A673 (cell line): ENCODE results near the gene CORO7. TPM values are rescaled to one million over a fixed set of nuclear protein-coding genes. Genes with fewer than 3 reads are reported as not detected.

Experiments used
- BruUV-seq: library from RNA; stranded (reverse); fragments of 400-500 nt; replicated peaks from 2 replicates; lab custom pipeline; 2021; lab: Mats Ljungman, UMichigan
- CTCF ChIA-PET: fragments of 300-600 bp; sonication (Branson Sonifier 250); formaldehyde crosslinking; loops from one replicate; lab custom pipeline; 2022; ENCODE audit warnings: antibody characterized with exemption; lab: Charles Lee
- POLR2A ChIA-PET: fragments of 300-600 bp; sonication (Branson Sonifier 250); formaldehyde crosslinking; loops from one replicate; lab custom pipeline; 2022; ENCODE audit warnings: antibody characterized with exemption; ENCODE audit not compliant: low non-redundant PET; lab: Charles Lee
- DNase-seq: peaks from one replicate; pipeline ENCODE4 v3.0.0-alpha.2; 2015; ENCODE audit warnings: low spot score
- H3K27ac ChIP-seq: fragments of 200-600 bp; sonication (generic); 2 replicates; pipeline ENCODE4 v1.5.1; 2016; ENCODE audit warnings: mixed run types, low read depth, mild to moderate bottlenecking, mixed read lengths, antibody characterized with exemption, low read length; ENCODE audit not compliant: poor library complexity, severe bottlenecking
- H3K27me3 ChIP-seq: fragments of 200-600 bp; sonication (generic); replicated peaks from 2 replicates; pipeline ENCODE4 v1.6.1; 2017; ENCODE audit warnings: mixed run types, low read depth, mild to moderate bottlenecking, mixed read lengths, antibody characterized with exemption, low read length; ENCODE audit not compliant: insufficient read depth, poor library complexity
- H3K36me3 ChIP-seq: fragments of 200-600 bp; sonication (generic); 2 replicates; pipeline ENCODE4 v1.6.1; 2016; ENCODE audit warnings: mixed run types, mild to moderate bottlenecking, mixed read lengths, antibody characterized with exemption, low read length; ENCODE audit not compliant: insufficient read depth, poor library complexity, severe bottlenecking
- H3K4me1 ChIP-seq: fragments of 200-600 bp; sonication (generic); 2 replicates; pipeline ENCODE4 v1.6.1; 2017; ENCODE audit warnings: mixed run types, mild to moderate bottlenecking, mixed read lengths, antibody characterized with exemption, low read length; ENCODE audit not compliant: insufficient read depth, poor library complexity, severe bottlenecking
- H3K4me3 ChIP-seq: fragments of 200-600 bp; sonication (generic); 2 replicates; pipeline ENCODE4 v1.5.1; 2016; ENCODE audit warnings: low read depth, mixed run types, mild to moderate bottlenecking, mixed read lengths, low read length; ENCODE audit not compliant: poor library complexity, severe bottlenecking
- H3K9me3 ChIP-seq: fragments of 200-600 bp; sonication (generic); 2 replicates; pipeline ENCODE4 v1.6.1; 2016; ENCODE audit warnings: mixed run types, low read depth, mild to moderate bottlenecking, mixed read lengths, antibody characterized with exemption, low read length; ENCODE audit not compliant: poor library complexity, severe bottlenecking
- EZH2 ChIP-seq: fragments of 200-600 bp; sonication (generic); IDR thresholded peaks from 2 replicates; pipeline ENCODE4 v1.6.1; 2017; ENCODE audit warnings: borderline replicate concordance, low read depth, mild to moderate bottlenecking, mixed read lengths, antibody characterized with exemption, low read length; ENCODE audit not compliant: poor library complexity, severe bottlenecking
- intact Hi-C: fragments of 100-400 bp; cut with micrococcal nuclease; formaldehyde crosslinking; loops from one replicate; pipeline ENCODE4 v1.10.0; 2022; ENCODE audit not compliant: unreplicated experiment
- total RNA-seq: library from RNA; stranded (reverse); gene quantifications from 2 replicates; pipeline ENCODE4 v1.2.3, GENCODE V29; 2021
- TF ChIP-seq, protein P1 (sequence below): fragments of 300-800, 200-600 bp; sonication (generic); conservative IDR thresholded peaks from 2 replicates; pipeline ENCODE4 v1.5.1; 2017; ENCODE audit warnings: low read depth, mild to moderate bottlenecking, antibody characterized with exemption, low read length, moderate library complexity, mixed read lengths

Gene CORO7
- total RNA-seq, 1 experiment from 2014 or later, result 24.4 TPM

DNA sequence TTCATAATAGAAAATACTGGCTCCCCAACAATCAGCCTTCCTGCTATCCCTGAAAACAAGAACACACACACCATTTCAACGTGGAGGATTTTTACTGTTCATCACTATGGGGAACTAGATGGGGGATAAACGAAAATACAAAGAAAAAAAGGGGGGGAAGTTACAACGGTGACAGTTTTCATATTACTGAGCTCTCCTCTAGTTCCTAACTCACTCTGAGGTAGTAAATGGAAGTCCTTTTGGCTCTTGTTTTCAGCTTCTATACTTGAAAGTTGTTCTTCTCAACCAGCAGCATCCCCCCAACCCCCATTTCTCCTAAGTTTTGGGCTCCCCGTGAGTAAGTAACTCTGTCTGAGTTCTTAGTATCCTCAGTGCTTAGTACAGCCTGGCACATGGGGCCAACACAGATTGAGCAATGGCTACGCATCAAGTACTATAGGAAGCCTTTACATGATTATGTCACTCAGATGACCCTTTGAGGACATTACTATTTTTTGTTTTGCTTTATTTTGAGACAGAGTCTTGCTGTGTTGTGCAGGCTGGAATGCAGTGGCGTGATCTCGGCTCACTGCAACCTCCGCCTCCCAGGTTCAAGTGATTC, 4.2 kb upstream of the CORO7 start:
- Histone ChIP-seq H3K36me3 (no peaks in the 10 kb centered on the region), H3K9me3 (no peaks in the 10 kb centered on the region), H3K4me3 (no peak overlapping the region), H3K27ac (no peak overlapping the region), H3K27me3 (no peaks in the 10 kb centered on the region), H3K4me1 (peaks cover 10% of the 10 kb centered on the region)
- BruUV-seq, result no TSS peak
- DNase-seq, result no peak
- POLR2A ChIA-PET, result no interaction called here
- no peak for TF ChIP-seq EZH2
- TF ChIP-seq, protein P1, sequence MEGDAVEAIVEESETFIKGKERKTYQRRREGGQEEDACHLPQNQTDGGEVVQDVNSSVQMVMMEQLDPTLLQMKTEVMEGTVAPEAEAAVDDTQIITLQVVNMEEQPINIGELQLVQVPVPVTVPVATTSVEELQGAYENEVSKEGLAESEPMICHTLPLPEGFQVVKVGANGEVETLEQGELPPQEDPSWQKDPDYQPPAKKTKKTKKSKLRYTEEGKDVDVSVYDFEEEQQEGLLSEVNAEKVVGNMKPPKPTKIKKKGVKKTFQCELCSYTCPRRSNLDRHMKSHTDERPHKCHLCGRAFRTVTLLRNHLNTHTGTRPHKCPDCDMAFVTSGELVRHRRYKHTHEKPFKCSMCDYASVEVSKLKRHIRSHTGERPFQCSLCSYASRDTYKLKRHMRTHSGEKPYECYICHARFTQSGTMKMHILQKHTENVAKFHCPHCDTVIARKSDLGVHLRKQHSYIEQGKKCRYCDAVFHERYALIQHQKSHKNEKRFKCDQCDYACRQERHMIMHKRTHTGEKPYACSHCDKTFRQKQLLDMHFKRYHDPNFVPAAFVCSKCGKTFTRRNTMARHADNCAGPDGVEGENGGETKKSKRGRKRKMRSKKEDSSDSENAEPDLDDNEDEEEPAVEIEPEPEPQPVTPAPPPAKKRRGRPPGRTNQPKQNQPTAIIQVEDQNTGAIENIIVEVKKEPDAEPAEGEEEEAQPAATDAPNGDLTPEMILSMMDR, result no peak
- intact Hi-C loops, result no loop called here
- CTCF ChIA-PET, result interaction anchor here (0.8 kb wide), 1 partner anchor 18 kb away, joined by 3 read pairs; no protein-coding TSS in a partner anchor

DNA sequence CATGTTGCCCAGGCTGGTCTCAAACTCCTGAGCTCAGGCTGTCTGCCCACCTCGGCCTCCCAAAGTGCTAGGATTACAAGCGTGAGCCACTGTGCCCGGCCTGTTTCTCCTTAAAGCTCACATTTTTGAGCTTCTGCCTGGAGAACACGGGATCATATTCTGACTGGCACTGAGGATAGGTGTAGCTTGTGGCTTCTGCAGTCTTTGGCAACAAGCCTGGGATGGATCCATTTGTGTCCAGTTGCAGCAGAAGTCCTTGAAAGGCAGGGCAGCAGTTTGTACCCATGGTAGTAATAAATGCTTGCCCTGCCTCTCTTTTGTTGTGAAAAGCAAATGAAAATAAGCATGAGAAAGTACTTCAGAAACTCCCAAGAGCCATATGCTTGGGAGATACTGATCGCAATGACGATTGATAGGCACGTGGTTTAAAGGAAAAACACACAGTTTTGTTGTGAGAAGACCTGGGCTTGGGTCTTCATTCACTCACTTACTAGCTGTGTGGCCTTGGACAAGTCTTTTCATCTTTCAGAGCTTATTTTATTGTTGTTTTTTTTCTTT, 3.1 kb upstream of the CORO7 start:
- CTCF ChIA-PET, result interaction anchor here (0.6 to 0.8 kb wide), 2 partner anchors 17 to 129 kb away, joined by 3 read pairs; no protein-coding TSS in a partner anchor
- H3K4me1 ChIP-seq, result peaks cover 5% of the 10 kb centered on the region

DNA sequence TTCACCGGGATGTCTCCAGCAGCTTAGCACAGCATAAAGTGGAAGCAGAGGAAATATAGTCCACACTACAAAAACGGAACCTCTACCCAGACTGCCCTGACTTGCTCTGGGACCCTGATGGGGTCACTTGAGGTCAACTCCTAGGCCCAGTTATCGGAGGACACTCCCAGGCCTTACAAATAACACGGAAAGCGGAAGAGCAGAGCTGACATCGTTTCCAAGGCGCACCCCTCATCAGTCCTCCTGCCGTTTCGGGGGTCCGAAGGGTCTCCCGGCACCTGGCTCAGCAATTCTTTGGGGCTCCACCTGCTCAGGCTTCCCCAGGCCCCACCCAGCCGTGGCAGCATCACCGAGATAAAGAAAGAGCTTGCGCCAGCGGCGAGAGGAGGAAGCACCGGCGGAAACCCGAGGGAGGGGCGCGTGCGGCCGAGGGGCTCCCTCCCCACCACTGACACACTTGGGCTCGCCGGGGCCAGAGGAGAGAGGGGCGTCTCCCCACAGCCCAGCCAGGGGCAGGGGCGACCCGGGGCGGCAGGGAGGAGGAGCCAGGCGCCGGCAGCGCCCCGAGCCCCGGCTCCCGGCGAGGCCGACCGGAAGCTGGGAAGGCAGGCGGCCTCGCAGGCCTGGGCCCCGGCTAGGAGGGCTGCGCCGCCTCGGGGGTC, 727 bp downstream of the CORO7 start:
- peak overlapping the region; percentile 88 for H3K4me3 ChIP-seq
- intact Hi-C loops, result no loop called here
- CTCF ChIA-PET, result interaction anchor here (0.6 kb wide), 1 partner anchor 13 kb away, joined by 4 read pairs; no protein-coding TSS in a partner anchor
- no peak for TF ChIP-seq EZH2
- TF ChIP-seq, protein P1, result no peak
- H3K27ac ChIP-seq, result peak overlapping the region; percentile 72
- no peaks in the 10 kb centered on the region for H3K9me3 ChIP-seq
- DNase-seq, result peak; percentile 28
- no TSS peak for BruUV-seq
- peaks cover 5% of the 10 kb centered on the region for H3K4me1 ChIP-seq
- POLR2A ChIA-PET, result no interaction called here
- H3K27me3 ChIP-seq, result no peaks in the 10 kb centered on the region
- H3K36me3 ChIP-seq, result no peaks in the 10 kb centered on the region

More for the DNA sequence above, 3.1 kb upstream of the CORO7 start:
- Histone ChIP-seq H3K27ac (no peak overlapping the region), H3K36me3 (no peaks in the 10 kb centered on the region), H3K4me3 (no peak overlapping the region), H3K27me3 (no peaks in the 10 kb centered on the region), H3K9me3 (no peaks in the 10 kb centered on the region)
- no peak for TF ChIP-seq EZH2
- TF ChIP-seq, protein P1, result no peak
- intact Hi-C loops, result no loop called here
- no TSS peak for BruUV-seq
- no peak for DNase-seq
- POLR2A ChIA-PET, result interaction anchor here (0.9 kb wide), 1 partner anchor 166 kb away, joined by 3 read pairs; no protein-coding TSS in a partner anchor
